DMS53 treated with DMSO at 0.1 percent for 48 hours (cell line): Measurements from ENCODE around the gene TOM1.

Experiments used
- DNase-seq: peaks from one replicate; lab custom pipeline; 2025; ENCODE audit not compliant: unreplicated experiment; lab: John Stamatoyannopoulos, UW

TOM1 gene

GRCh38 chr22:35299673-35300499 lies at the start of gene TOM1:
TOM1 (plus strand) TSS chr22:35299894; CDS start chr22:35299929, 35 bp downstream.
- peak; percentile 61 for DNase-seq

GRCh38 chr22:35250156-35250555 lies 49.5 kb upstream of the TOM1 start:
- no peak for DNase-seq

GRCh38 chr22:35253946-35254345 lies 45.7 kb upstream of the TOM1 start:
- DNase-seq = no peak

GRCh38 chr22:35257002-35257320 lies 42.7 kb upstream of the TOM1 start:
- no peak for DNase-seq

- peak; percentile 6 for DNase-seq
Observed at GRCh38 chr22:35257321-35258190, 42.1 kb upstream of the TOM1 start, which contains the start of gene HMGXB4. HMGXB4 (plus strand) TSS chr22:35257493; CDS start chr22:35262391, 4,898 bp downstream.

- DNase-seq = no peak
Observed at GRCh38 chr22:35258191-35258988, 41.3 kb upstream of the TOM1 start.

- DNase-seq = no peak
Observed at GRCh38 chr22:35264986-35265385, 34.7 kb upstream of the TOM1 start.

- DNase-seq = no peak
Observed at GRCh38 chr22:35266277-35266676, 33.4 kb upstream of the TOM1 start.

- DNase-seq = no peak
Observed at GRCh38 chr22:35269630-35270029, 30.1 kb upstream of the TOM1 start.

GRCh38 chr22:35274154-35274871 lies 25.4 kb upstream of the TOM1 start:
- no peak for DNase-seq

- no peak for DNase-seq
Observed at GRCh38 chr22:35275580-35275979, 24.1 kb upstream of the TOM1 start.

GRCh38 chr22:35276019-35276418 lies 23.7 kb upstream of the TOM1 start:
- DNase-seq = no peak

- no peak for DNase-seq
Observed at GRCh38 chr22:35288116-35288515, 11.6 kb upstream of the TOM1 start.

- DNase-seq = no peak
Observed at GRCh38 chr22:35292786-35293185, 6.9 kb upstream of the TOM1 start.

GRCh38 chr22:35296051-35296450 lies 3.6 kb upstream of the TOM1 start:
- no peak for DNase-seq

GRCh38 chr22:35299217-35299672 lies 449 bp upstream of the TOM1 start:
- DNase-seq = no peak

GRCh38 chr22:35301372-35301874 lies 1.7 kb downstream of the TOM1 start:
- DNase-seq = no peak

- no peak for DNase-seq
Observed at GRCh38 chr22:35303029-35303624, 3.4 kb downstream of the TOM1 start.

- no peak for DNase-seq
Observed at GRCh38 chr22:35305525-35306070, 5.9 kb downstream of the TOM1 start.
